ENCODE data around the gene SUGCT.
"Not testable (repeated sequence)": the region's sequence is repeated elsewhere in the genome, so short reads cannot be mapped to it uniquely, and the experiment has no call there.

SUGCT gene

GRCh38 chr7:40148671-40149070 lies 13.9 kb downstream of the SUGCT start:
- peaks cover 14% of the 10 kb centered on the region for H3K9me3 Mint-ChIP-seq
- DNase-seq: no peak
- no peaks in the 10 kb centered on the region for H3K4me1 Mint-ChIP-seq
- no peak overlapping the region for H3K4me3 Mint-ChIP-seq
- H3K36me3 Mint-ChIP-seq (ENCODE audit: low read depth): peaks cover 5% of the 10 kb centered on the region
- no peaks in the 10 kb centered on the region for H3K27me3 Mint-ChIP-seq (ENCODE audit: low read depth, poor library complexity)
- no peak for TF ChIP-seq CTCF (IDR thresholded peaks at IDR 0.05)
- no peak overlapping the region for H3K27ac Mint-ChIP-seq

- no peaks in the 10 kb centered on the region for H3K4me1 Mint-ChIP-seq
- no peak for TF ChIP-seq CTCF (IDR thresholded peaks at IDR 0.05)
- H3K36me3 Mint-ChIP-seq (ENCODE audit: low read depth): peaks cover 5% of the 10 kb centered on the region
- peaks cover 5% of the 10 kb centered on the region for H3K9me3 Mint-ChIP-seq
- DNase-seq: no peak
- H3K27ac Mint-ChIP-seq: no peak overlapping the region
- H3K27me3 Mint-ChIP-seq (ENCODE audit: low read depth, poor library complexity): no peaks in the 10 kb centered on the region
- H3K4me3 Mint-ChIP-seq: no peak overlapping the region
Measured at GRCh38 chr7:40151504-40151903, 16.7 kb downstream of the SUGCT start.

- Mint-ChIP-seq H3K9me3 (no peaks in the 10 kb centered on the region), H3K27ac (no peak overlapping the region), H3K4me3 (no peak overlapping the region), H3K36me3 (ENCODE audit: low read depth) (no peaks in the 10 kb centered on the region), H3K4me1 (peaks cover 5% of the 10 kb centered on the region), H3K27me3 (ENCODE audit: low read depth, poor library complexity) (peaks cover 4% of the 10 kb centered on the region)
- no peak for DNase-seq
- no peak for TF ChIP-seq CTCF (IDR thresholded peaks at IDR 0.05)
Measured at GRCh38 chr7:40156988-40157387, 22.2 kb downstream of the SUGCT start.

GRCh38 chr7:40162516-40162915 lies 27.7 kb downstream of the SUGCT start:
- Mint-ChIP-seq H3K4me1 (no peaks in the 10 kb centered on the region), H3K27me3 (ENCODE audit: low read depth, poor library complexity) (peaks cover 9% of the 10 kb centered on the region), H3K36me3 (ENCODE audit: low read depth) (no peaks in the 10 kb centered on the region), H3K9me3 (no peaks in the 10 kb centered on the region), H3K27ac (no peak overlapping the region), H3K4me3 (no peak overlapping the region)
- DNase-seq: no peak
- no peak for TF ChIP-seq CTCF (IDR thresholded peaks at IDR 0.05)

- Mint-ChIP-seq H3K9me3 (no peaks in the 10 kb centered on the region), H3K27me3 (ENCODE audit: low read depth, poor library complexity) (peaks cover 6% of the 10 kb centered on the region), H3K27ac (no peak overlapping the region), H3K4me3 (no peak overlapping the region), H3K36me3 (ENCODE audit: low read depth) (no peaks in the 10 kb centered on the region), H3K4me1 (no peaks in the 10 kb centered on the region)
- TF ChIP-seq CTCF (IDR thresholded peaks at IDR 0.05): no peak
- no peak for DNase-seq
Measured at GRCh38 chr7:40165216-40165615, 30.4 kb downstream of the SUGCT start.

GRCh38 chr7:40167291-40167690 lies 32.5 kb downstream of the SUGCT start:
- peaks cover 6% of the 10 kb centered on the region for H3K27me3 Mint-ChIP-seq (ENCODE audit: low read depth, poor library complexity)
- H3K4me3 Mint-ChIP-seq: no peak overlapping the region
- no peaks in the 10 kb centered on the region for H3K36me3 Mint-ChIP-seq (ENCODE audit: low read depth)
- no peaks in the 10 kb centered on the region for H3K9me3 Mint-ChIP-seq
- no peaks in the 10 kb centered on the region for H3K4me1 Mint-ChIP-seq
- no peak for TF ChIP-seq CTCF (IDR thresholded peaks at IDR 0.05)
- DNase-seq: no peak
- no peak overlapping the region for H3K27ac Mint-ChIP-seq

GRCh38 chr7:40168266-40168665 lies 33.5 kb downstream of the SUGCT start:
- H3K36me3 Mint-ChIP-seq (ENCODE audit: low read depth); DNase-seq; H3K9me3 Mint-ChIP-seq; H3K4me1 Mint-ChIP-seq; H3K27me3 Mint-ChIP-seq (ENCODE audit: low read depth, poor library complexity); H3K4me3 Mint-ChIP-seq; H3K27ac Mint-ChIP-seq: not testable (repeated sequence)

- H3K27me3 Mint-ChIP-seq (ENCODE audit: low read depth, poor library complexity); DNase-seq; H3K36me3 Mint-ChIP-seq (ENCODE audit: low read depth); H3K4me1 Mint-ChIP-seq; H3K4me3 Mint-ChIP-seq; H3K9me3 Mint-ChIP-seq: not testable (repeated sequence)
- peak overlapping the region; percentile 54 for H3K27ac Mint-ChIP-seq
Measured at GRCh38 chr7:40173121-40173520, 38.3 kb downstream of the SUGCT start.

- H3K4me3 Mint-ChIP-seq; H3K9me3 Mint-ChIP-seq; H3K27me3 Mint-ChIP-seq (ENCODE audit: low read depth, poor library complexity); H3K36me3 Mint-ChIP-seq (ENCODE audit: low read depth); H3K27ac Mint-ChIP-seq; DNase-seq; H3K4me1 Mint-ChIP-seq: not testable (repeated sequence)
Measured at GRCh38 chr7:40175256-40175655, 40.5 kb downstream of the SUGCT start.
